Effector CD4-positive, alpha-beta T cell (primary cell): ENCODE measurements around the gene SOX15.
"Not testable (repeated sequence)": the region's sequence is repeated elsewhere in the genome, so short reads cannot be mapped to it uniquely, and the experiment has no call there.

Experiments used
- DNase-seq: peaks from one replicate; pipeline ENCODE4 v3.0.0-alpha.2; 2020

Gene SOX15

GRCh38 chr17:7606280-7606679 is 16.4 kb upstream of the SOX15 start:
- no peak for DNase-seq

- not testable (repeated sequence) for DNase-seq
Observed at GRCh38 chr17:7597561-7597960, 7.7 kb upstream of the SOX15 start.

- no peak for DNase-seq
Observed at GRCh38 chr17:7593296-7593695, 3.4 kb upstream of the SOX15 start.

- no peak for DNase-seq
Observed at GRCh38 chr17:7592422-7593021, 2.6 kb upstream of the SOX15 start.

- no peak for DNase-seq
Observed at GRCh38 chr17:7591596-7591995, 1.7 kb upstream of the SOX15 start.

GRCh38 chr17:7590743-7591142 is 849 bp upstream of the SOX15 start:
- no peak for DNase-seq

- peak; percentile 48 for DNase-seq
Observed at GRCh38 chr17:7589204-7589868, 558 bp downstream of the SOX15 start.

- DNase-seq, result no peak
Observed at GRCh38 chr17:7588553-7589203, 1.2 kb downstream of the SOX15 start.

- no peak for DNase-seq
Observed at GRCh38 chr17:7587420-7588151, 2.3 kb downstream of the SOX15 start.

GRCh38 chr17:7586673-7587419 is 3.0 kb downstream of the SOX15 start:
- DNase-seq, result no peak

- DNase-seq, result peak; percentile 89
Observed at GRCh38 chr17:7583253-7584109, 6.4 kb downstream of the SOX15 start, which contains the start of gene MPDU1. TSS of gene MPDU1 (plus strand) at chr17:7583852. CDS start at chr17:7583863, 11 bp downstream.

- no peak for DNase-seq
Observed at GRCh38 chr17:7582396-7583252, 7.3 kb downstream of the SOX15 start.

GRCh38 chr17:7580604-7581575 is 9.0 kb downstream of the SOX15 start:
- no peak for DNase-seq

GRCh38 chr17:7579834-7580603 is 9.9 kb downstream of the SOX15 start:
- no peak for DNase-seq

- DNase-seq, result no peak
Observed at GRCh38 chr17:7579001-7579833, 10.7 kb downstream of the SOX15 start, which contains the start of gene CD68. TSS of gene CD68 (plus strand) at chr17:7579638. CDS start at chr17:7579678, 40 bp downstream.

- DNase-seq, result no peak
Observed at GRCh38 chr17:7577327-7578199, 12.3 kb downstream of the SOX15 start.
